ENCODE data around the gene MPST.
A peak's percentile ranks its signal among the peaks of the same experiment; 100 is the strongest.

MPST gene

GRCh38 chr22:37058917-37059701, 39.6 kb downstream of the MPST start:
- Histone ChIP-seq H2BK120ac (ENCODE audit: low read depth, low read length) (no peak overlapping the region), H3K4ac (ENCODE audit: low read length) (no peak overlapping the region), H2BK12ac (ENCODE audit: low read length) (no peak overlapping the region), H3K79me1 (ENCODE audit: low read depth, low read length) (peaks cover 5% of the 10 kb centered on the region), H4K91ac (ENCODE audit: low read depth, low read length, poor library complexity) (no peak overlapping the region), H4K8ac (ENCODE audit: low read depth, low read length) (no peak overlapping the region), H3K27me3 (ENCODE audit: control insufficient read depth in 3 of 3, insufficient read depth in 3 of 3, low read depth in 1 of 3, low read length in 3 of 3) (no peaks in the 10 kb centered on the region), H3K4me1 (ENCODE audit: control insufficient read depth in 2 of 2, insufficient read depth in 1 of 2, low read depth in 1 of 2, low read length in 2 of 2) (no peaks in the 10 kb centered on the region), H2BK15ac (ENCODE audit: low read length) (no peak overlapping the region), H3K23ac (ENCODE audit: low read depth, low read length, poor library complexity) (peak overlapping the region; percentile 28), H3K36me3 (replicated peaks in 1 of 2; ENCODE audit: control insufficient read depth in 2 of 2, insufficient read depth in 2 of 2, low read length in 2 of 2) (peaks cover 39 to 78% of the 10 kb centered on the region in 2 donors), H2BK5ac (ENCODE audit: low read length) (no peak overlapping the region), H3K18ac (ENCODE audit: low read length) (no peak overlapping the region), H2AFZ (ENCODE audit: low read length) (no peak overlapping the region), H3K4me3 (ENCODE audit: low read length in 2 of 2) (no peak overlapping the region), H3K9me3 (replicated peaks in 1 of 2; ENCODE audit: control insufficient read depth in 2 of 2, insufficient read depth in 1 of 2, low read depth in 1 of 2, low read length in 2 of 2) (peaks cover 0 to 2% of the 10 kb centered on the region in 2 donors), H3K4me2 (ENCODE audit: insufficient read depth, low read length, poor library complexity, severe bottlenecking) (no peak overlapping the region), H3K27ac (replicated peaks; ENCODE audit: low read length) (no peak overlapping the region), H2AK5ac (ENCODE audit: low read depth, low read length) (no peak overlapping the region), H3K14ac (ENCODE audit: low read length) (no peak overlapping the region), H3K9ac (ENCODE audit: low read depth, low read length, poor library complexity) (peak overlapping the region; percentile 18)
- no CpG with 5 or more reads among the region's 28 CpGs for WGBS, 2 donors (ENCODE audit: extremely low coverage in 2 of 2, insufficient read length in 2 of 2, insufficient replicate concordance in 1 of 2)
- DNase-seq (ENCODE audit: low spot score): no peak

GRCh38 chr22:37059876-37060449, 40.4 kb downstream of the MPST start:
- H2BK12ac ChIP-seq (ENCODE audit: low read length): no peak overlapping the region
- no peak overlapping the region for H2AFZ ChIP-seq (ENCODE audit: low read length)
- peak overlapping the region; percentile 62 for H3K23ac ChIP-seq (ENCODE audit: low read depth, low read length, poor library complexity)
- H2BK120ac ChIP-seq (ENCODE audit: low read depth, low read length): no peak overlapping the region
- no peak overlapping the region for H3K27ac ChIP-seq (replicated peaks; ENCODE audit: low read length)
- peaks cover 5% of the 10 kb centered on the region for H3K79me1 ChIP-seq (ENCODE audit: low read depth, low read length)
- no peak overlapping the region for H4K91ac ChIP-seq (ENCODE audit: low read depth, low read length, poor library complexity)
- no peak overlapping the region for H3K4me2 ChIP-seq (ENCODE audit: insufficient read depth, low read length, poor library complexity, severe bottlenecking)
- H3K4me3 ChIP-seq (ENCODE audit: low read length in 2 of 2): no peak overlapping the region
- H3K14ac ChIP-seq (ENCODE audit: low read length): no peak overlapping the region
- H3K9me3 ChIP-seq (replicated peaks in 1 of 2; ENCODE audit: control insufficient read depth in 2 of 2, insufficient read depth in 1 of 2, low read depth in 1 of 2, low read length in 2 of 2): peaks cover 0 to 2% of the 10 kb centered on the region in 2 donors
- H3K27me3 ChIP-seq (ENCODE audit: control insufficient read depth in 3 of 3, insufficient read depth in 3 of 3, low read depth in 1 of 3, low read length in 3 of 3): no peaks in the 10 kb centered on the region
- no peaks in the 10 kb centered on the region for H3K4me1 ChIP-seq (ENCODE audit: control insufficient read depth in 2 of 2, insufficient read depth in 1 of 2, low read depth in 1 of 2, low read length in 2 of 2)
- no peak for DNase-seq (ENCODE audit: low spot score)
- H3K36me3 ChIP-seq (replicated peaks in 1 of 2; ENCODE audit: control insufficient read depth in 2 of 2, insufficient read depth in 2 of 2, low read length in 2 of 2): peaks cover 36 to 69% of the 10 kb centered on the region in 2 donors
- H3K18ac ChIP-seq (ENCODE audit: low read length): peak overlapping the region; percentile 69
- H2BK15ac ChIP-seq (ENCODE audit: low read length): no peak overlapping the region
- no peak overlapping the region for H3K9ac ChIP-seq (ENCODE audit: low read depth, low read length, poor library complexity)
- H2AK5ac ChIP-seq (ENCODE audit: low read depth, low read length): no peak overlapping the region
- no CpG with 5 or more reads among the region's 9 CpGs for WGBS, 2 donors (ENCODE audit: extremely low coverage in 2 of 2, insufficient read length in 2 of 2, insufficient replicate concordance in 1 of 2)
- H3K4ac ChIP-seq (ENCODE audit: low read length): no peak overlapping the region
- no peak overlapping the region for H4K8ac ChIP-seq (ENCODE audit: low read depth, low read length)
- peak overlapping the region; percentile 49 for H2BK5ac ChIP-seq (ENCODE audit: low read length)

- Histone ChIP-seq H2BK15ac (ENCODE audit: low read length) (no peak overlapping the region), H3K79me1 (ENCODE audit: low read depth, low read length) (peaks cover 5% of the 10 kb centered on the region), H3K4me3 (ENCODE audit: low read length in 2 of 2) (no peak overlapping the region), H3K23ac (ENCODE audit: low read depth, low read length, poor library complexity) (peak overlapping the region; percentile 73), H4K8ac (ENCODE audit: low read depth, low read length) (no peak overlapping the region), H3K4me2 (ENCODE audit: insufficient read depth, low read length, poor library complexity, severe bottlenecking) (no peak overlapping the region), H2BK12ac (ENCODE audit: low read length) (no peak overlapping the region), H2BK5ac (ENCODE audit: low read length) (peak overlapping the region; percentile 13), H3K14ac (ENCODE audit: low read length) (no peak overlapping the region), H2AFZ (ENCODE audit: low read length) (no peak overlapping the region), H3K27me3 (ENCODE audit: control insufficient read depth in 3 of 3, insufficient read depth in 3 of 3, low read depth in 1 of 3, low read length in 3 of 3) (no peaks in the 10 kb centered on the region), H3K9ac (ENCODE audit: low read depth, low read length, poor library complexity) (no peak overlapping the region), H2BK120ac (ENCODE audit: low read depth, low read length) (peak overlapping the region; percentile 81), H4K91ac (ENCODE audit: low read depth, low read length, poor library complexity) (no peak overlapping the region), H3K4me1 (ENCODE audit: control insufficient read depth in 2 of 2, insufficient read depth in 1 of 2, low read depth in 1 of 2, low read length in 2 of 2) (no peaks in the 10 kb centered on the region), H3K18ac (ENCODE audit: low read length) (peak overlapping the region; percentile 28), H3K27ac (replicated peaks; ENCODE audit: low read length) (no peak overlapping the region), H3K9me3 (replicated peaks in 1 of 2; ENCODE audit: control insufficient read depth in 2 of 2, insufficient read depth in 1 of 2, low read depth in 1 of 2, low read length in 2 of 2) (no peaks in the 10 kb centered on the region), H3K4ac (ENCODE audit: low read length) (no peak overlapping the region), H3K36me3 (replicated peaks in 1 of 2; ENCODE audit: control insufficient read depth in 2 of 2, insufficient read depth in 2 of 2, low read length in 2 of 2) (peaks cover 32 to 59% of the 10 kb centered on the region in 2 donors), H2AK5ac (ENCODE audit: low read depth, low read length) (no peak overlapping the region)
- WGBS, 2 donors (ENCODE audit: extremely low coverage in 2 of 2, insufficient read length in 2 of 2, insufficient replicate concordance in 1 of 2): no CpG with 5 or more reads among the region's 28 CpGs
- DNase-seq (ENCODE audit: low spot score): no peak
Observed at GRCh38 chr22:37060801-37061610, 41.5 kb downstream of the MPST start.
